SK-N-SH treated with all-trans-retinoic acid at 6 μM for 48 hours (cell line): ENCODE results near the gene SLC8A2.

Experiments used
- BACH2 ChIP-seq: fragments of 250-450 bp; sonication (Bioruptor Pico); IDR thresholded peaks from 2 replicates; pipeline ENCODE4 v1.9.0; 2021; ENCODE audit warnings: mild to moderate bottlenecking, borderline replicate concordance
- CSRNP3 ChIP-seq: fragments of 250-450 bp; sonication (Bioruptor Pico); IDR thresholded peaks from 2 replicates; pipeline ENCODE4 v1.5.1; 2021; ENCODE audit warnings: mild to moderate bottlenecking, moderate library complexity
- ISL1 ChIP-seq: fragments of 250-450 bp; sonication (Bioruptor Pico); IDR thresholded peaks from 2 replicates; pipeline ENCODE4 v2.1.2; 2022; ENCODE audit warnings: mild to moderate bottlenecking, moderate library complexity
- OSR1 ChIP-seq: fragments of 250-450 bp; sonication (Bioruptor Pico); IDR thresholded peaks from 2 replicates; pipeline ENCODE4 v1.8.0; 2022; ENCODE audit warnings: moderate library complexity, mild to moderate bottlenecking, inconsistent platforms
- PPARA ChIP-seq: fragments of 250-450 bp; sonication (Bioruptor Pico); IDR thresholded peaks from 2 replicates; pipeline ENCODE4 v1.5.0; 2020; ENCODE audit warnings: mild to moderate bottlenecking, borderline replicate concordance
- SNAI2 ChIP-seq: fragments of 250-450 bp; sonication (Bioruptor Pico); IDR thresholded peaks from 2 replicates; pipeline ENCODE4 v1.5.0; 2020; ENCODE audit warnings: mild to moderate bottlenecking, moderate library complexity
- TCF4 ChIP-seq: fragments of 250-450 bp; sonication (Bioruptor Pico); IDR thresholded peaks from 2 replicates; pipeline ENCODE4 v1.8.0; 2021; ENCODE audit warnings: mild to moderate bottlenecking, moderate library complexity, borderline replicate concordance
- TOX ChIP-seq: fragments of 250-450 bp; sonication (Bioruptor Pico); IDR thresholded peaks from 2 replicates; pipeline ENCODE4 v1.8.0; 2021; ENCODE audit warnings: mild to moderate bottlenecking, moderate library complexity, borderline replicate concordance
- ZFP3 ChIP-seq: fragments of 250-450 bp; sonication (Bioruptor Pico); IDR thresholded peaks from 2 replicates; pipeline ENCODE4 v1.5.0; 2020; ENCODE audit warnings: mild to moderate bottlenecking, moderate library complexity
- ZNF70 ChIP-seq: fragments of 450-650 bp; formaldehyde crosslinking; IDR thresholded peaks from 2 replicates; pipeline ENCODE4 v1.5.0; 2020; ENCODE audit warnings: mild to moderate bottlenecking, moderate library complexity
- ZNF8 ChIP-seq: fragments of 450-650 bp; formaldehyde crosslinking; IDR thresholded peaks from 2 replicates; pipeline ENCODE4 v1.5.0; 2020; ENCODE audit warnings: mild to moderate bottlenecking, moderate library complexity

GRCh38 chr19:47476438-47476972 is 4.8 kb upstream of the SLC8A2 start:
- TF ChIP-seq BACH2 (no peak), PPARA (CRISPR knock-in tag) (no peak), ISL1 (CRISPR knock-in tag) (no peak), OSR1 (CRISPR knock-in tag) (no peak), TCF4 (CRISPR knock-in tag) (no peak), ZFP3 (no peak), ZNF8 (no peak), ZNF70 (CRISPR knock-in tag) (no peak), SNAI2 (CRISPR knock-in tag) (no peak), TOX (CRISPR knock-in tag) (no peak), CSRNP3 (CRISPR knock-in tag) (no peak)
